ENCODE measurements around the gene ACOX1.
A peak's percentile ranks its signal among the peaks of the same experiment; 100 is the strongest.

The ACOX1 gene

GRCh38 chr17:75978938-75979704 is at the start of gene ACOX1, which contains the start of gene TEN1:
Gene ACOX1, minus strand, starts transcription at chr17:75979166. Its CDS starts 93 bp downstream, at chr17:75979073.
Gene TEN1, plus strand, starts transcription at chr17:75979240. Its CDS starts 6,953 bp downstream, at chr17:75986193.
- peak; percentile 87 for DNase-seq (ENCODE audit: low read depth)

DNA sequence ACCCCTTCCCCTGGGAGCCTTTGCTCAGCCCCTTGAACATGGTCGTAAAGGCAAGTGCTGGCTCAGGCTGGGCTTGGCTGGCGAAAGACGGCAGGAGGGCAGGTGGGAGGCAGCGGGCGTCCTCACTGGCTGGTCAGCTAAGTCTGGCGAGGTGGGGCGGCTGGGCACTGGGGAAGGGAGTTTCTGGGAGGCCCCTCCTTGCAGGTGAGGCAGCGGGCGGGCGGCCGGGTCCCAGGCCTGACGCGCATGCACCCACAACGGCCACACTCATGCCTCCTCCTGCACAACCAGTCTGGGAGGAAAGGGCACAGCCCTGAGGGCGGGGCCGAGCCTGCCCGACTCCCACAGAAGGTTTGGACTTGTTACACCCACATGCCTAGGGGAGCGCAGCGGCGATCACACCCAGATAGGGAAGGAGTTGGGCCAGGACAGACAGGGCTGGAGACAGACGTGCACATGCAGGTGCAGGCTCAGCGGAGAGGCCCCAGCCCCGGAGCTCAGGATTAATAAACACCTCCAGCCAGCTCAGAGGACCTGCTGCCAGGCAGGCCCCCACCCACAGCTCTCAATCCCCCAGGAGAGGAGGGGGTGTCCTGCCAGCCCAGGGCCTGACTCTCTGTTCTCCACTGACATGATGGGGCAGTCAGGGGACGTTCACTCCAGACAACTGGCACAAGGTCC is 48.3 kb upstream of the ACOX1 start, which contains the start of gene EVPL:
EVPL (minus strand) TSS at position 148 of the 681 bp plus-strand sequence; CDS start at position 40, 108 bp downstream.
- DNase-seq (ENCODE audit: low read depth): no peak

DNA sequence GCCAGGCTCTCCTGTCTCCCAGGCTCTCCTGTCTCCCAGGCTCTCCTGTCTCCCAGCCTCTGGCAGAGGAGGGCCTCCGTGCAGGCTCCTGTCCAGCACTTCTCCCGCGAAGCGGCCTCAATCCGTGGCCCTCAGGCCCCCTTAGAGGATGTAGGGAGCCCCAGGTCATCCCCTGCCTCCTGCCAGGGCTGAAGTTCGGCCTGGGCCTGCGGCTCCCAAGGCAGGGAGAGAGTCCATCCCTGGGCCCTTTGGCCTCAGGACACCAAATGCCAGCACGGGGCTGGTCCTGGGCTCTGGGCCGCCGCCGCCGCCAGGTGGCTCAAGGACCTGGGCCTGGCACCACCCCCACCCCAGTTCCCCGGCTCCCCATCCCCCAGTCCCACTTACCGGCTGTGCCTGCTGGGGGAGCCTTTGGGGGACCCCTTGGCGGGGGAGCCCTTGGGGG is 47.8 kb upstream of the ACOX1 start:
- no peak for DNase-seq (ENCODE audit: low read depth)

DNA sequence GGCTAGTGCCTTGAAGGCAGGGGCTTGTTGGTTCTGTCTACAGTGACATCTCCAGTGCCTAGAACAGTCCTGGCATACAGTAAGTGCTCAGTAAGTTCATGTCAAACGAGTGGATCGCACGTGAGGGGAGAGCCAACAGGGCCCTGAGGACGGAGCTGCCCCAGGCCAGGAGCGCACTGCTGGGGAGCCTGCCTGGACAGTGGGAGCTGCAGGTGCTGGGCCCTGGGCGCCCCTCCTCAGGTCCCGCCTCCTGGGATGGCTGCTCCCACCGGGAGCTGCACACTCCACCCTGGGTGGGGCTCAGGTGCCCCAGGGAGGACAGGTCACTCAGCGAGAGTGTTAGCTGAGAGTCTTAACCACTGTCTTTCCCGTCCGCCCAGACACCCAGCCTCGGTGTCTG is 46.3 kb upstream of the ACOX1 start:
- no peak for DNase-seq (ENCODE audit: low read depth)

- no peak for DNase-seq (ENCODE audit: low read depth)
Observed at GRCh38 chr17:76024353-76024752, 45.4 kb upstream of the ACOX1 start.

DNA sequence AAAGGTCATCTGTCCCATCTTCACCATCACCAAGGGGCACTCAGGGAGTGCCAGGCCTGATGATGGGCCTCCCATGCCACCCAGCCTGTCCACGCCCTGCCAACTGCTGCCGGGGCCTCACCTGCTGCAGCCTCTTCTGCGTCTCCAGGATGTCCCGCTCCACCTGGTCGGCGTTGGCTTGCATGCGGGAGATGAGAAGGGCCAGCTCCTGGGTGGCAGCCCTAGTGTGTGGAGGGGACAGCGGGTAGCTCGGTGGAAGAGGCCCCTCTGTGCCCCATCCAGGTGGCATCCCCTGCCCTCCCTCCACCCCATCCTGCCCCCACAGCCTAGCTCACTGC is 44.9 kb upstream of the ACOX1 start:
- no peak for DNase-seq (ENCODE audit: low read depth)

GRCh38 chr17:76022973-76023899 is 44.3 kb upstream of the ACOX1 start:
- DNase-seq (ENCODE audit: low read depth): no peak

DNA sequence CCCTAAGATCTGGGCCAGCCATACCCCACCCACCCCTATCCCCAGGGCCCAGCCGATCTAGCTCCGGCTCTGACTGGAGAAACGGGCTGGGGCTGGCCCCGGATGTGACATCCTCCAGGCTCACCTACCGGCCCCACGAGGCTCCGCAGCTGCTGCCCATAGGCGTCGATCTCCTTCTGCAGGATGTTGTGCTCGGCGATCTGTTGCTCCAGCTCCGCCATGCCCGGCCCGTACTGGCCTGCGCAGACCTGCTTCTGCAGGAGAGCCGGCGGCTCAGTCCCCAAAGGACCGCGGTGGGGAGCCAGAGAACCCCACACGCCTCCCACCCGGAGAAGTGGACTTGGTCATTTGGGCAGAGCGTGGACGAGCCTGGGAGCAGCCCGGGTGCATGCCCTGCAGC is 43.3 kb upstream of the ACOX1 start:
- no peak for DNase-seq (ENCODE audit: low read depth)

GRCh38 chr17:76019833-76020467 is 41.0 kb upstream of the ACOX1 start:
- DNase-seq (ENCODE audit: low read depth): no peak

DNA sequence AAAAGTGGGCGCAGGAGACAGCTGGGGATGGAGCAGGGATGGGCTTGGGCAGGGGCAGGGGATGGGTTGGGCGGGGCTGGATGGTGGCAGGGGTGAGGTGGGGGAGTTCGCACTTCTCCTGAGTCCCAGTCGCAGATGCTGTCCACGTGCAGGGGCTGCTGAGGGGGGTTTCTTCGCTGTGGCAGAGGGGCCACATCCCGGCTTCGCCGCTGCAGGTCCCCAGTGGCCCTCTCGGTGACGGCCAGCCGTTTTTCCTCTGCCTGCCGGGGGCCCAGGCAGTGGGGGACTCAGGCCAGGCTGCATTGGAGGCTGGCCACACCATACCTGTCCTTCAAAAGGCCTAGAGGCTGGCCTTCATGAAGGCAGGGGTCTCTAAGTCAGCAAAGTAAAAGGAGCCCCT is 39.8 kb upstream of the ACOX1 start:
- DNase-seq (ENCODE audit: low read depth): no peak

DNA sequence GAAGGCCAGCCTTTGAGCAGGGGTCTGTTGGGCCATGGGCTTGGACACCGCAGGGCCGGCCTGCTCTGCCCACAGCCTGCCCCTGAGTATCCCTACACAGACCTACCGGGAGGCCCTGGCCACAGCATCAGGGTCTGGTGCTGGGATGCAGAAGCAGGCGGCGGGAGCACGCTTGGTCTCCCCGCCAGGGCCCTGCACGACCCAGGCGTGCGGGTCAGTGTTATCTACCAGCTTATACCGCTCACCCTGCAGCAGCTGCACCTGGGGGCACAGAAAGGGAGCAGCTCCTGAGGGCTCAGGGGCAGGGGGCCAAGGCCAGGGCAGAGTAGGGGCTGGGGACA is 39.3 kb upstream of the ACOX1 start:
- DNase-seq (ENCODE audit: low read depth): no peak

DNA sequence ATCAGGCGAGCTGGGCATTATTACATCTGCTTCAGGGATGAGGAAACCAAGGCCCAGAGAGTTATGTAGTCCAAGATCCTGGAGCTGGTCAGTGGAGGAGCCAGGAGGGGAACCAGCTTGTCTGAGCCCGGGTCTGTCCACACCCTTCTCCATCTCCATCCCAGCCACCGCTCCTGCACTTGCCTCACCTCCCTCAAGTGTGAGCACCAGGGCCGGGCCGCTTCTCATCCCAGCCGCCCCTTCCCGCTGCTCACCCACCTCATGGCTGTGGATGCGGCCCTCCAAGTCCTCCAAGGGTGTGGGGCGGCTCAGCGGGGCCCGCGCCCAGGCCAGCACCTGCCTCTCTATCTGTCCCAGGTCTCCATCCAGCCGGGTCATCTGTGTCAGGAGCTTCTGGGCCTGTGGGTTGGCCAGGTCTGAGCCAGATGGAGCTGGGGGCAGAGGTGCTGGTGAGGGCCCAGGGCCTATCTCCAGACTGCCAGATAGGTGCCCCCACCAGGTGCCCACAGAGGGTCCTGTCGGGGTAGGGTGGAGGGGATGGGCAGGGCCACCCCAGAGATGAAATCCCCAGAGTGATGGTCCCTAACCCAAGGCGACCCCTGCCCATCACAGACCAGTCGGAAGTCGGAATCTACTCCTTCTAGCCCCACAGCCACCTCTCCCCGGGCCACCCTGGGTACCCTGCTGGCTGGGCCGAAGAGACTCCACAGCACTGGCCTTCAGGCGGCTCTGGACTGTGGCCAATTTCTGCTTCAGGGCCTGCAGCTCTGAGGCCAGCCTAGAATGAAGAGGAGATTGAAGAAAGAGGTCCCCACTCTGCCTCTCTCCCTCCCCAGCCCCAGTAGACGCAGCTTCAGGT is 38.7 kb upstream of the ACOX1 start:
- DNase-seq (ENCODE audit: low read depth): no peak

- DNase-seq (ENCODE audit: low read depth): no peak
Observed at GRCh38 chr17:76014925-76015261, 35.9 kb upstream of the ACOX1 start.

DNA sequence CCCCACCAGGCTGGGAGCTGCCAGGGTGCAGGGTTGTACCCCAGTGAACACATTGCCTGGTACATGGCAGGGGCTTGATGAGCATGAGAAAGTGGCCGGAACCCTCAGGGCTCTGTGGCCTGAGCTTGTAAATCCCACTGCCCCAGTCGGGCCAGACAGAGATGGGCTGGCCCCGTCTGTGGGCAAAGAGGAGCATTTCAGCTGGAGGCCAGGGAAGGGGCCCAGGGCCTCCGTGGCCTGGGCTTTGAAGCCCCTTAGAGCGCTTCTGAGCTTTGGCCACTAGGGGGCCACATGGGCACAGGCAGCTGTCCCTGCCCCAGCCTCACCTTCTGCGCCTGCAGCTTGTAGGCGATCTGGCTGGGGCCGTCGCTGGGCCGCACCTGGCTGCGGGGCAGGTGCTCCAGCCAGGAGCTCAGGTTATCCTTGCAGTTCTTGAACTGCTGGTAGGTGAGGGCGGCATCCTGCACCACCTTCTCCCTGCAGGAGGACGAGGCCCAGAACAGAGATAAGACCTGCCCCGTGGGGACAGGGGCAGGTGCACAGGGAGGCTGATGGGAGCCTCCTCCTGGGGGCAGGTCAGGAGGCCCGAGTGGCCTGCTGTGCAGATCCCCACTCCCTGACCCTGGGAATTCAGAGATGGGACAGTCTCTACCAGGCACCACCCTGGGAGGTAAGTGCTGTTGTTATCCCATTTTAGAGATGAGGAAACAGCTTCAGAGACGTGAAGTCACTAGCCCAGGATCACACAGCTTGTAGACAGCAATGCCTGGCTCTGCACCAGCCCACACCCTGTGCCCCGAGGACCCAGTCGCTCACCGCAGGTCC is 35.3 kb upstream of the ACOX1 start:
- no peak for DNase-seq (ENCODE audit: low read depth)

DNA sequence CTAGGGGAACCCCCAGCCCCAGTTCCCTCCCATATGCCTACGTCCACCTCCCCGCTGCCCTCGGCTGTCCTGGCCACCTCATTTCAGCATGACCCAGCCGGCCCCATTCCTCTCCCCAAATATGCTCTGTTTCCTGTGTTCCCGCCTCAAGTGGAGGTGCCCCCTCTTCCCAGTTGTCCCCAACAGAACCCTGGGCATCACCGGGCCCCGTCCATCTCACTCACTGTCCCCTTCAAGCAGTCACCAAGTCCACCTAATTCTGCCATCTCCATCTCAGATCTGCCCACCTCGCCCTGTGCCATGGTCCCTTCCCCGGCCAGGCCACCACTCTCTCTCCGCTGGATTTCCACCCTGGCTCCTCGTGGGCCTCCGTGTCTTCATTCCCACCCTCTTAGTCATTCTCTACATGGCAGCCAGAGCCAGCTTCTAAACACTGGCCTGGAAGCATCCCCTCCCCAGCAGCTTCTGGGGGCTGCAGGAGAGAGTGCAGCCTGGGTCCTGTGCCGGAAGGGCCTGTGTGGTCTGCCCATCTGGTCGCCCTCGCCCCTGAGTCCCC is 34.5 kb upstream of the ACOX1 start:
- DNase-seq (ENCODE audit: low read depth): no peak

DNA sequence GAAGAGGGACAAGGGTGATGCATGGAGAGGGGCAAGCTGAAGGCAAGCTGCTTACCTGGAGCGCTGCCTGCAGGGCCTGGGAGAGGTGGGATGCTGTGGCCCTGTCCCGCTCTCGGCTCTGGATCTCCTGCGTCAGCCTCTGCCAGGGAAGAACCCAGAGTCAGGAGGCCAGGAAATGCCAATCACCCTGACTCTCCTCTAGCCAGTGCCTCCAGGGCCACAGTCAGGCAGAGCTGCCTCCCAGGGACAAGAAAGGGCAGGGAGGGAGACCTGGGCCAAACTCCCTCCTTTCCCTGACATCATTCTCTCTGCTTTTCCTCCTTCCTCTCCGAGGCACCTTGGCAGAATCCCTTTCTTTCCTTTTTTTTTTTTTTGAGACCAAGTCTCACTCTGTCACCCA is 33.0 kb upstream of the ACOX1 start:
- DNase-seq (ENCODE audit: low read depth): no peak

GRCh38 chr17:76009969-76010661 is 31.1 kb upstream of the ACOX1 start:
- no peak for DNase-seq (ENCODE audit: low read depth)

- DNase-seq (ENCODE audit: low read depth): no peak
Observed at GRCh38 chr17:76009447-76009846, 30.5 kb upstream of the ACOX1 start.

Data from HS-5 (cell line).